Neural crest cell (in vitro differentiated cells): ENCODE data around the gene TF. TPM values are rescaled to one million over a fixed set of nuclear protein-coding genes. Genes with fewer than 3 reads are reported as not detected.

ENCODE experiments used
- DNase-seq: peaks from one replicate; pipeline ENCODE4 v3.0.0; 2021; ENCODE audit warnings: low read depth, mixed read lengths, low spot score
- H3K27ac Mint-ChIP-seq: one replicate; pipeline ENCODE4 v1.8.0; 2021; ENCODE audit warnings: mild to moderate bottlenecking, mixed read lengths; ENCODE audit not compliant: unreplicated experiment
- H3K27me3 Mint-ChIP-seq: 2 replicates; pipeline ENCODE4 v1.8.0; 2021; ENCODE audit warnings: low read depth, mild to moderate bottlenecking, mixed read lengths
- H3K36me3 Mint-ChIP-seq: 2 replicates; pipeline ENCODE4 v1.8.0; 2021; ENCODE audit warnings: low read depth, mild to moderate bottlenecking, mixed read lengths
- H3K4me1 Mint-ChIP-seq: 2 replicates; pipeline ENCODE4 v1.8.0; 2021; ENCODE audit warnings: mixed read lengths
- H3K4me3 Mint-ChIP-seq: one replicate; pipeline ENCODE4 v1.8.0; 2021; ENCODE audit warnings: mild to moderate bottlenecking, mixed read lengths
- H3K9me3 Mint-ChIP-seq: 2 replicates; pipeline ENCODE4 v1.8.0; 2021; ENCODE audit warnings: mixed read lengths
- total RNA-seq: library from RNA; stranded (reverse); gene quantifications from 2 replicates; pipeline ENCODE4 v1.2.1, GENCODE V29; 2021
- TF ChIP-seq, protein P1 (sequence below): fragments of 200-600 bp; sonication (generic); conservative IDR thresholded peaks from 2 replicates; pipeline ENCODE4 v1.5.0; 2021; ENCODE audit warnings: antibody characterized with exemption, mild to moderate bottlenecking

Gene TF
- total RNA-seq, 1 donor from 2014 or later, result 1.6 TPM

DNA sequence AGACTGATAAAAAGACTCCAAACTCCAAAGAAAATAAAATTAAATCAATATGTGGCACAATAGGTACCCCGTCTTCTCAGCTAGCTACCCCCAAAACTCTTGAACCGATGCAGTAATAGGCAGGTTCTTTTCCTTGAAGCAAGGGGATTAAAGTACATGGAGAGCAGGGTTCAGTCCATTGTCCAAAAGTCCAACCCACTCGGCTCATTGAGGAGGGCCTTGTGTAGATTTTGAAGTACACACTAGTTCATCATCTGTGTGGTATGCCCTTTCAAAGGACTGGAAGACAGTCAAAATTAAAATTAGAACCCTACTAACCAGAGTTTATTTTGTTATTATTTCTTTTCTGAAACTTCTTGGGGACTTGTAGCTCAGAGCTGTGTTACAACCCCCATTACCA is 23.3 kb downstream of the TF start:
- H3K4me3 Mint-ChIP-seq, result no peak overlapping the region
- no peak for DNase-seq
- H3K36me3 Mint-ChIP-seq, result no peaks in the 10 kb centered on the region
- peaks cover 3% of the 10 kb centered on the region for H3K9me3 Mint-ChIP-seq
- H3K27me3 Mint-ChIP-seq, result peaks cover 4% of the 10 kb centered on the region
- H3K4me1 Mint-ChIP-seq, result no peaks in the 10 kb centered on the region
- TF ChIP-seq, protein P1, sequence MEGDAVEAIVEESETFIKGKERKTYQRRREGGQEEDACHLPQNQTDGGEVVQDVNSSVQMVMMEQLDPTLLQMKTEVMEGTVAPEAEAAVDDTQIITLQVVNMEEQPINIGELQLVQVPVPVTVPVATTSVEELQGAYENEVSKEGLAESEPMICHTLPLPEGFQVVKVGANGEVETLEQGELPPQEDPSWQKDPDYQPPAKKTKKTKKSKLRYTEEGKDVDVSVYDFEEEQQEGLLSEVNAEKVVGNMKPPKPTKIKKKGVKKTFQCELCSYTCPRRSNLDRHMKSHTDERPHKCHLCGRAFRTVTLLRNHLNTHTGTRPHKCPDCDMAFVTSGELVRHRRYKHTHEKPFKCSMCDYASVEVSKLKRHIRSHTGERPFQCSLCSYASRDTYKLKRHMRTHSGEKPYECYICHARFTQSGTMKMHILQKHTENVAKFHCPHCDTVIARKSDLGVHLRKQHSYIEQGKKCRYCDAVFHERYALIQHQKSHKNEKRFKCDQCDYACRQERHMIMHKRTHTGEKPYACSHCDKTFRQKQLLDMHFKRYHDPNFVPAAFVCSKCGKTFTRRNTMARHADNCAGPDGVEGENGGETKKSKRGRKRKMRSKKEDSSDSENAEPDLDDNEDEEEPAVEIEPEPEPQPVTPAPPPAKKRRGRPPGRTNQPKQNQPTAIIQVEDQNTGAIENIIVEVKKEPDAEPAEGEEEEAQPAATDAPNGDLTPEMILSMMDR, result no peak
- H3K27ac Mint-ChIP-seq, result no peak overlapping the region

DNA sequence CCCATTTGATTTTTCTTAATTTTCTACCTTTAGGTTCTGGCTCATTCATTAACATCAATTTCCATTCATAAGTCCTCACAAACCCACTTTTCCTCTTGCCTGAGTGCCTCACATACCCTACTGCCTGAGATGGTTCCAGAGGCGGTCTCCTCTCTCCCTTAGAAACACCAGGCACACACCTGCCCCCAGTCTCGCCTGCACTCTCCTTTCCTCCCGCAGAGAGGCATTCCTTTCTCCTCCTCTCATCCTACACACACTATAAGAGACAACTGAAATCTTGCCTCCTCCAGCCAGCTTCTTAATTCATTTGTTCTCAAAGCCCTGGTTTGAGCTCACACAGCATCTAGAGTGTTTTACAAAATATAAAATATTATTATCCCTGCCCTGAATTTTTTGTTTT is 27.5 kb downstream of the TF start:
- peaks cover 1% of the 10 kb centered on the region for H3K27me3 Mint-ChIP-seq
- peaks cover 3% of the 10 kb centered on the region for H3K9me3 Mint-ChIP-seq
- no peak for DNase-seq
- H3K36me3 Mint-ChIP-seq, result no peaks in the 10 kb centered on the region
- no peak overlapping the region for H3K4me3 Mint-ChIP-seq
- H3K27ac Mint-ChIP-seq, result no peak overlapping the region
- TF ChIP-seq, protein P1, result no peak
- H3K4me1 Mint-ChIP-seq, result no peaks in the 10 kb centered on the region

DNA sequence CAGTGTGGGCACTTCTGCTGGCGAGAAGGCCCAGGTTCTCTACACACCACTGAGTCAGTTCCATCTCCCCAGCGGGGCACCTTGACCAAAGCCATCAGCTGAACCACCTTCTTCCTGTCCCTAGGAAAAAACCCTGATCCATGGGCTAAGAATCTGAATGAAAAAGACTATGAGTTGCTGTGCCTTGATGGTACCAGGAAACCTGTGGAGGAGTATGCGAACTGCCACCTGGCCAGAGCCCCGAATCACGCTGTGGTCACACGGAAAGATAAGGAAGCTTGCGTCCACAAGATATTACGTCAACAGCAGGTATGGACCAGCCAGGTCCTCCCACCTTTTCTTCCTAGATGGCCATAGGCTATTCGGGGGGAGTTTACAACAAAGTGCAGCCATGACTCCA is 29.1 kb downstream of the TF start:
- TF ChIP-seq, protein P1, result no peak
- DNase-seq, result no peak
- H3K27ac Mint-ChIP-seq, result no peak overlapping the region
- peaks cover 3% of the 10 kb centered on the region for H3K9me3 Mint-ChIP-seq
- no peaks in the 10 kb centered on the region for H3K4me1 Mint-ChIP-seq
- no peaks in the 10 kb centered on the region for H3K36me3 Mint-ChIP-seq
- no peak overlapping the region for H3K4me3 Mint-ChIP-seq
- peaks cover 10% of the 10 kb centered on the region for H3K27me3 Mint-ChIP-seq

DNA sequence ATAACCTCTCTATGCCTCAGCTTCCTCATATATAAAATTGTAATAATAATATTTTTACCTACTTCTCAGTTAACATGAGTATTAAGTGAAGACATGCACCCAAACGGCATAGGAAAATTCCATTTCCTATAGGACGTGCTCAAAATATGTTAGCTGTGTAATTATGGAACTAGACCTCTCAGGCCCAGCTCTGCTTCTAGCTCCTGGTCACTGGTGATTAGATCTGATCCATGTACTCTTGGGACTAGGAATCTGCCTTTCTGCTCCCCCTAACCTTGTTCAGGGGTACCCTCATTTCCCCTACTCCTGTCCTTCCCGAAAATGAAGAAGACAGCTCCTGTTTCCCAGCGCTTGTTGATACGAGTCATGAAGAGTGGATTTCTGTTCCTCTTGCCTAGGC is 29.6 kb downstream of the TF start:
- Mint-ChIP-seq H3K9me3 (peaks cover 3% of the 10 kb centered on the region), H3K27ac (peak overlapping the region; percentile 39), H3K4me1 (no peaks in the 10 kb centered on the region), H3K27me3 (peaks cover 10% of the 10 kb centered on the region), H3K36me3 (no peaks in the 10 kb centered on the region), H3K4me3 (no peak overlapping the region)
- TF ChIP-seq, protein P1, result no peak
- DNase-seq, result no peak

DNA sequence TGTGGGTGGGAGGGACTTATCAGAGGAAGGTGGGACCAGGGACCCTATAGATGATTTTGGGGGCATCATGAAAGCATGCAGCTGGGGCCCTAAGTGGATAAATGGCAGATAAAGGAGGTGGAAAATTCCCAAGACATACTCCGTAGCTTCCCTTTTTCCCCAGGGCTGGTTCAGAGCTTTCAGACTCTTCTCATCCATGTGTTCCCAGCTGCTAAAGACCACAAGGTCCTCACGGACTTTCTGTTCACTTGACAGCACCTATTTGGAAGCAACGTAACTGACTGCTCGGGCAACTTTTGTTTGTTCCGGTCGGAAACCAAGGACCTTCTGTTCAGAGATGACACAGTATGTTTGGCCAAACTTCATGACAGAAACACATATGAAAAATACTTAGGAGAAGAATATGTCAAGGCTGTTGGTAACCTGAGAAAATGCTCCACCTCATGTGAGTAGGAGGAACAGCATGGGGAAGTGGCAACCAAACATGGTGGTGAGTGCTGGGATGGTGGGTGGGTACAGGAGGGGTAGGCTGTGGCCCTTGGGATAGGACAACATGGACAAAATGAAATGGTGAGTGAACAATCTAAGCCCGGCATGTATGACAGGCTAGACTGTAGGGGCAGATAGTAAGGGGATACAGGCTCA is 30.7 kb downstream of the TF start:
- TF ChIP-seq, protein P1, result no peak
- Mint-ChIP-seq H3K36me3 (no peaks in the 10 kb centered on the region), H3K27me3 (peaks cover 10% of the 10 kb centered on the region), H3K27ac (no peak overlapping the region), H3K4me3 (no peak overlapping the region), H3K9me3 (peaks cover 3% of the 10 kb centered on the region), H3K4me1 (no peaks in the 10 kb centered on the region)
- DNase-seq, result no peak
